Caki2 (cell line): Measurements from ENCODE around the gene ELOVL2. TPM values are rescaled to one million over a fixed set of nuclear protein-coding genes. Genes with fewer than 3 reads are reported as not detected.

Experiments used
- DNase-seq: peaks from one replicate; pipeline ENCODE4 v3.0.0-alpha.2; 2015; ENCODE audit warnings: low read depth
- in situ Hi-C: cut with HindIII; loops from 2 replicates; pipeline ENCODE4 v1.10.0; 2016; ENCODE audit warnings: low sequenced_read_pairs, low pct_unique_long_range_greater_than_20kb, mixed read lengths
- total RNA-seq: library from RNA; depleted of rRNA; stranded (reverse); fragments of >200 nt; shearing (Covaris generic); gene quantifications from 2 replicates; pipeline ENCODE4 v1.2.3, GENCODE V29; 2014; ENCODE audit warnings: low replicate concordance

Gene ELOVL2
- total RNA-seq, 1 experiment from 2014 or later = 14.6 TPM

DNA sequence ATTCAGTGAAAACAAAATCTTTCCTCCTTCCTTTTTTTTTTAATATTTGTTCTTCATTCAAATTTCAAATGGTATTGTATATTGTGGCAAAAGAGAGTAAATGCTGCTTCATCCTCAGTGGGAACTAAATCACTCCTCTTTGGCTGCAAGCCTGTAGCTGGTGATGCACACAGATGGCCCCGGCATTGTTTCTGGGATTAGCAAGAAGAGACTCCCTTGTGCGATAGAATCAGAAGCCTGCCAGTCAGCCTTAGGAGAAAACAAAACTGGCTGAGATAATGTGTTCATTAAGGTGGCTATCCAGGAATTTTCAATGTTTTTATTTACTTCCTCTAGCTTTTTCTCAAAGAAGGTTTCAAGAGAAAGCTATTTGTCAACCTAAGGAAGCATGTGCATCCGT is 20.7 kb upstream of the ELOVL2 start:
- no peak for DNase-seq
- in situ Hi-C loops = no loop called here

DNA sequence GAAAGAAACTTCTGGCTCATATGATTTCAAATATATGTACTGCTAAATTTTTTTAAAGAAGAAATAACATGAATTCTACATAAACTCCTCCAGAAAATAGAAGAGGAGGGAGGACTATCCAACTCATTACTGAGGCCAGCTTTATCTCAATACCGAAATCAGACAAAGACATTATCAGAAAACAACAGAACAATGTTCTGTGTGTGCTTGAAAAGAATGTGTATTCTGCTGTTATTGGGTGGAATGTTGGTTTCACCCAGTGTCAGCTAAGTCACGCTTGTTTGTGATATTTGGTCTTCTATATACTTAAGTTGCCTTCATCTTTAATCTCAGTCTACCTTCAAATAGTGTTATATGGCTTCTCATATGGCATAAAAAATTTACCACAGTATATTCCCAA is 18.6 kb upstream of the ELOVL2 start:
- no peak for DNase-seq
- in situ Hi-C loops = no loop called here

DNA sequence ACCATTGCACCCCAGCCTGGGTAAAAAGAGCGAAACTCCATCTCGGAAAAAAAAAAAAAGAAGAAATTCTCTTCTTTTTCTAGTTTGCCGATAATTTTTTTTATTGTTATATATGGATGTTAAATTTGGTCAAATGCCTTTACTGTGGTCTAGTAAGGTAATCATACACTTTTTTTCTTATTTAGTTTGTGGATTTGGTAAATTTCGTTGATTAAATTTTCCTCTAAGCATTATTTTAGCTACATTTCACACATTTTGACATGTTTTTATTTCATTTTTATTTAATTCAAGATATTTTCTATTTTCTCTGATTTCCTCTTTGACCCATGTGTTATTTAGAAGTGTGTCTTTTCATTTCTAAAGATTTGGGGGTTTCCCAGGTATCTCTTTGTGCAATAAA is 18.0 kb upstream of the ELOVL2 start:
- in situ Hi-C loops = no loop called here
- DNase-seq = no peak

DNA sequence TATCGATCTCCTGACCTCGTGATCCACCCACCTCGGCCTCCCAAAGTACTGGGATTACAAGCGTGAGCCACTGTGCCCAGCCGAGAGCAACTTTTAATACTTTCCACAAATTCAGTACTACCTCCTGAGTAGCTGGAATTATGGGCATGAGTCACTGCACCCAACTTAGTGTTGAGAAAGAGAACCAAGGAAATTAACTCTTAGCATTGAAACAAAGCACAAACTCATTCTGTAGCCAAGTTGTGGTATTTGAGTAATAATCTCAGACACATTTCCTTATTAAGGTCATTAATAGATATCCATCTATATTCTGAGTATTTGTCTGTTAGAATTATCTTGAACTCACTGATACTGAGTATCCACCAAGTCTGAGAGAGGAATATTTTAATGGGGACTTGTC is 14.3 kb upstream of the ELOVL2 start:
- in situ Hi-C loops = no loop called here
- no peak for DNase-seq

DNA sequence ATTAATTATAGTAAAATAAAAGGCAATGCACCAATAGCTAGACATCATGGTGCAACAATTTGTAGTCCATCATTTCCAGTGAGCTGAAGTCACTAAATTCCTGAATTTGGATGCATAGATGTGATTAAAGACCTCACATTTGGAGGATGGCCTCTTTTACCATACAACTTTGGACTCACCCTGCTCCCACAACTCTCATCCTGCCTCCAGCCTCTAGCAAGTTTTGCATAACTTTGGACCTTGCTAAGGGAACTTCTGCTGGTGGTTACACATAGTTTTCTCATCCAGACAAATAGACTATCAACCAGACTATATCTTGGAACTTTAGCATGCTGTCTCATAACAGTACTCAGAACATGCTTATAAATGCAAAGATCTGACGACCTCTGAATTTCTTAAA is 12.8 kb upstream of the ELOVL2 start:
- no peak for DNase-seq
- in situ Hi-C loops = no loop called here

DNA sequence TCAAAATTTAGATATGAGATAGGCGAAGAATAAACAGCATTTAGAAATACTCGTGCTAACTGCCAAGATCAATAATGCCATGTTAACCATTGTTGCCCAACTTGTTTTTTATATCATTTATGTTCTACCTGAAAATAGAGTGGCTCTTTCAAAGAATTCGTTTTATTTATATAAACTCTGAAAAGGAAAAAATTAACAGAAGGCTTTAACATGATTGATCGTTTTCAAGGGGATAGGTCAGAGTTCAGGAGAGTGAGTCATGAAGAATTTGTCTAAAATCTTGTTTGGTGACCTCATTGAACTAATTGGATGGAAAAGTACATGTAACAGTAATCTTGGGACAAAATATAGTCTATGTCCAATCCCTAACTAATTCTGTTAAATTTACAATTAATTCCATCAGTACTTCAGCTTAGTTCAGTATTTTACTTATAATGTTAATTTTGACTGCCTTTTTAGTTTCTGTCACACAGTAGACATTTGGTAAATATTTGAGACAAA is 11.1 kb upstream of the ELOVL2 start:
- peak; percentile 87 for DNase-seq
- in situ Hi-C loops = no loop called here

DNA sequence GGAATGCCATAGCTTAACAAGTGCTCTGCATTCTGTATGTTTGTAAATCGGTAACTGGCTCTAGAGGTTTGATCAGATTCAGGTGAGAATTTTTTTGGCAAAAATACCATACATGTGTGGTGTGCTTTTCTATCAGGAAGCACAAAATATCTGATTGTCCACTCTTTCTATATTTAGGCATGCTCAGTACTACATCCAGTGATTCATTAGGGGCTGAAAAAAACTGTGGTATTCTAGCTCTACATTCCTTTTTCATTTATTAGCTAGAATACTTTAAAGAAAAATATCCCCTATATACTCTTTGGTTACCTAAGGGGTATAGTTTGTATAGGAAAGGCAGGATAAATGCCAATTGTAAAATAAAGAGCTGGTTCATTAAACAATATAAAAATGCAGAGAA is 10.6 kb upstream of the ELOVL2 start:
- DNase-seq = no peak
- in situ Hi-C loops = no loop called here

DNA sequence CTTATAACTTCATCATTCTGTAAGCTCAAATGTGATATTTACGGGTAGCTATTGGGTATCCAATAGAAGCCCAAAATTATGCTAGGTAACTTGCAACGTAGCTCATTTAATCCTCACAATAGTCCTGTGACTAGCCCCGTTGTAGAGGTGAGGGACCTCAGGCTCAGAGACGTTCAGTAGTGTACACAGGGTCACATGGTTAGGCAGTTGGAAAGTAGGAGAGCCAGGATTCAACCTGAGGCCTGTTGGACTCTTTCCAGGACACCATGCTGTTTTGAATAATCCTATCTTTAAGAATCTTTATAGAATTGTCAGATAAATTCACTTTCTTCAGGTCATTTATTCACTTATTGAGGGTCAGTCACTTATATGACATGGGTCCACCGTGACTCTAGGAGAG is 9.2 kb upstream of the ELOVL2 start:
- in situ Hi-C loops = no loop called here

DNA sequence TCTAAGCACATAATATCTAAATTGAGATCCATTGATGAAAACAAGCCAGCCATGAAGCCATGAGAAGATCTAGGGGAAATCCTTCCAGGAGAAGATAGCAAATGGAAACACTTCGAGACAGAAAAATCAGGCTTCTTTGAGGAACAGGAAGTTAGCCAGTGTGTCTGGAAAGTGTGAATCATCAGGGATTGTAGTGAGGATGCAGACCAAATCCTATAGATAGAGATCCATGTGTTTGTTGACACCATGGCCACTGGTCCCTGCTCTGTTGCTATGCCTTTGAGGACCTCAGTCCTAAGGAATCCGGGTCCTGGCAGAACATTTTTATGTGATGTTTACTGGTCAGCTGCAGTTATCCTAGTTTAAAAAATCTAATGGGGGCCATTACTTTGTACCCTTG is 6.6 kb upstream of the ELOVL2 start:
- in situ Hi-C loops = no loop called here
- peak; percentile 28 for DNase-seq

More for the DNA sequence above, 9.2 kb upstream of the ELOVL2 start:
- DNase-seq = no peak

DNA sequence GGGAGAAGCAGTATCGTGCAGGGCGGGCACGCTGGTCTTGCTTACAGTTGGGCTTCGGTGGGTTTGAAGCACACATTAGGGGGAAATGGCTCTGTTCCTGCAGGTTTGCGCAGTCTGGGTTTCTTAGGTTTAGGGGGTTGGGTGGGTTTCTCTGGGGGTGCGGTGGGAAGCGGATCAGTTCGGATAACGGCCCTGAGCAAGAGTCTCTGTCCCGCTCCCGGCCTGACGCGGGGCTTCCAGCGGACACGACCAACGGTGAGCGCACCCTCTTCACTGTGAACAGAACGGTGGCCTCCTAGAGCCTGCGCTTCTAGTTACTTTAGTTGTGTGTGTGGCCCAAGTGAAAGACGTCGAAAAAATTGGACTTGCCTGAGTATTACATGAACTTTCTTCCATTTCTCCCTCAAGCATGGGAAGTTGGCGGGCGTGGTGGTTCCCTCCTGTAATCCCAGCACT is 635 bp upstream of the ELOVL2 start:
- no peak for DNase-seq
- in situ Hi-C loops = no loop called here

DNA sequence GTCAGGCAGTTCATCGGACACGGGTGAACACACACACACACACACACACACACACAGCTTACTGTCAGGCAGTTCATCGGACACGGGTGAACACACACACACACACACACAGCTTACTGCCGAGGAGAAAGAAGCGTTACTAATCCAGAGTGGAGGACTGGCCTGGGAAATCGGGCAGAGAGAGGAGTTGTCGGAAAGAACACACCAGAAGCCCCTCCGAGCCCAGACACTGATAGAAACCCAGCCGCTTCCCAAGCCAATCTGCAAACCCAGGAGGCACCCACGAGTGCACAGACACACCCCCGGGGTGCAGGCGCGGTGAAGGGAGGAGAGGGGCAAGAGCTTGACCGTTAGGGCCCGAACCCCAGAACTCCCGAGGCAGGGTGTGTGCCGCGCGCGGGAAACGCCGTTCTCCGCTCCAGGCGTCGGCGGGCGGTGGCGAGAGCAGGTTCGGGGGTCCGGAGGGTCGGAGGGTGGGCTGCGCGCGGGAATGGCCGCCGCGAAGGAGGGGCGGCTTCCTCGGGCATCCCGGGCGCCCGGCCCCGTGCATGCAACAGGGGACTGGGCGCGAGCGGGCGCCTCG is 636 bp downstream of the ELOVL2 start:
- DNase-seq = peak; percentile 88
- in situ Hi-C loops = no loop called here

DNA sequence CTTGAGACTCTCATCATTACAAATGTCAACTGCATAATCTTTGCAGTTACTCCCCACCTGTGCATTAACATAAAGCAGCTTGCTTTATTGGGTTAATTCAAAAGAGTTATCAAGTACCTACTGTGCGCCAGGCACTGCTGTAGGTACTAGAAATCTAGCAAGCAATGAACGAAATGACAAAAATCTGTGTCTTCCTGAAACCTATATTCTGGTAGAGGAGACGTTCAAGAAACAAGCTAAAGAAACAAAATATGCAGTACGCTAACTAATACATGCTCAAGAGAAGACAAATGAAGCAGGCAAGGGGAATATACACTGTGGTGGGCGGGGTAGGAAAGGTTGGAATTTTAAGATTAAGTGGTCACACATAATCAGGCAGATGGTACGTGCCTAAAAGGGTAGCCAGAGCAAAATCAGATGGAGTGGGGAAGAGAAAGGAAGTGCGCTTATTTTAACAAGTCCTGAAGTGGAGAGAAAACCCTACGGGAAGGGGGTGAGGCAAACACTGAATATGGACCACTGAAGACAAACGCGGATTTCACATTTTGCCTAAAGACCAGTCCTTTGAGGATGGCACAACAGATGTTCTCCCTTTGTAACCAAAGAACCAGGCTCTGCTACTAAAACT is 1.2 kb downstream of the ELOVL2 start:
- DNase-seq = no peak
- in situ Hi-C loops = no loop called here

DNA sequence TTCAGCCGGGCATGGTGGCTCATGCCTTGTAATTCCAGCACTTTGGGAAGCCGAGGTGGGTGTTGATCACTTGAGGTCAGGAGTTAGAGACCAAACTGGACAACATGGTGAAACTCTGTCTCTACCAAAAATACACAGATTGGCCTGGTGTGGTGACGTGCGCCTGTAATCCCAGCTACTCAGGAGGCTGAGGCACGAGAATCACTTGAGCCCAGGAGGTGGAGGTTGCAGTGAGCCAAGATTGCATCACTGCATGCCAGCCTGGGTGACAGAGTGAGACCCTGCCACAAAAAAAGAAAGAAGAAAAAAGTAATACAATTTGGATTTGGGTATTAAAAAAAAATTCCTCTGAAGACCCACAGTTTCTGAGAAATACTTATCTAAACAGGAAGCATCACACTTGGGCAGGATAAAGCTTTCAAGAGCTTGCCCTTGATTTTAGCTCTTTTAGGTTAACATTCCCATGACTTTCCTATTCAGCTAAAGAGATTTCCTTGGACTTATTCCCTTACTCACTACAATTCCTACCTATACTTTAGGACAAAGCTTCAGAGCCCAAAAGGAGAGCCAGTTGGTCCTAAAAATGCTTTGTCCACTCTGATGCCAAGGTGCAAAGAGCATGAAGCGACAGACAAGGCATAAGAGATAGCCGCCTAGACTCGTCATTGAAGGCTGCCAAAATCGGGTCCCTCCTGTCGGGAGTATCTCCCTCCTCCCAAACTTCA is 1.9 kb downstream of the ELOVL2 start:
- in situ Hi-C loops = no loop called here

DNA sequence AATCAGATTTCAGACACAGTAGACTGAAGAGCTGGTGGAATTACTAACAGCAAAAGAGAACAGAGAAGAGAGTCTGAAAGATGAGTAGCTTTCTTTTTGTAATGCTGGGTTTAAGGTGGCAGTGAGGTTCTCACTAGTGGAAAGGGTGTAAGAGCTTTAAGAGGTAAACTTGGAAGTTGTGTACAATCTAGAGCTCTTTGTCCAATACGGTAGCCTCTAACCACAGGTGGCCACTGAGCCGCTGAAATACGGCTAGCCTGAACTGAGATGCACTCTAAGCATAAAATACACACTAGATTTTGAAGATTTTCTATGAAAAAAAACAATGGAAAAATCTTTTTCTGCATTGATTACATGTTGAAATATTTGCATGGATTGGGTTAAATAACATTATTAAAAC is 4.0 kb downstream of the ELOVL2 start:
- in situ Hi-C loops = no loop called here

More for the DNA sequence above, 1.9 kb downstream of the ELOVL2 start:
- DNase-seq = no peak

DNA sequence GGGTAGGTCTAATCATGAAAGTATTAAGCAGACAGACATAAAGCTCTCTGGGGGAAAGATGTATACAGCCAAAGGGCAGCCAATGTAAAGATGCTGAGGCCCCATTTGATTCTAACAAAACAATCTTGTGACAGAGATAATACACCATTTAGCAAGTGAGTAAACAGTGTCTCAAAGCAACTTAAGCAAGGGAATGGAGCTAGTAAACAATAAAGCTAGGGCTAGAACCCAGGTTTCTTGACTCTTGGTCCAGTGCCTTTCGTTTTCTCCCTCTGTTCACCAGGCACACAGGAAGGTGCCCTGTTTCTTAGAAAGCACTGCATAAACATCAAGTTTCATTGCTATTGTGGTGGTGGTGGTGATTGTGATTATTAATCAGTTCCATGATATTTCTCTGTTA is 5.1 kb downstream of the ELOVL2 start:
- in situ Hi-C loops = no loop called here
- DNase-seq = no peak

More for the DNA sequence above, 4.0 kb downstream of the ELOVL2 start:
- DNase-seq = no peak

DNA sequence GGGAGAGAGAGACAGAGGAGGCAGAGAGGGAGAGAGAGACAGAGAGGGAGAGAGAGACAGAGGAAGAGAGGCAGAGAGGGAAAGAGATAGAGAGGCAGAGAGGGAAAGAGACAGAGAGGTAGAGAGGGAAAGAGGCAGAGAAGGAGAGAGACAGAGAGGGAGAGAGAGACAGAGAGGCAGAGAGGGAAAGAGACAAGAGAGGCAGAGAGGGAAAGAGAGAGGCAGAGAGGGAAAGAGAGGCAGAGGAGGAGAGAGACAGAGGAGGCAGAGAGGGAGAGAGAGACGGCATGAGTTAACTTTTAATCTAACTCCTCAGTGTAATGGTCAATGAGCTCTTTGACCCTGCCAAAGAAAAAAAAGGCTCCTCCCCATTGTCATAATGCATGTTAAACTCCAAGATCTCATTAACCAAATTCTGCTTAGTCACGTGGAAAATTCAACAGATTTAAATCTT is 7.1 kb downstream of the ELOVL2 start:
- no peak for DNase-seq
- in situ Hi-C loops = no loop called here

DNA sequence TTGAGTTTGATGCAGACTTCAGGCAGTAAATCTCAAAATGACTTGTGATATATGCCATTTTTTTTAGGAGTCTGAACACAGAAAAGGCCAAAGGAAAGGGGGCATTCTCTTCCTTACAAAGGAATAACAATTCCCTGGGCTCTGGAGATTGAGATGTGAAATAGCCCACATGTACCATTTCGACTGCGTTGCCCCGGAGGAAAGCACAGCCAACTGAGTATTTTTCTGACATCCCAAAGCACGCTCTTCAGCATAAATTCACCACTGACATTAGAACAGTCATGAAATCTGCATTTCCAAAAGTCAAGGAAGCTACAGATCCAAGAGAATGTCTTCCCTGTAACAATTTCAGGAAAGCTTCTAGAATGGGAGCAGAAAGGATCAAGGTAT is 7.8 kb downstream of the ELOVL2 start:
- in situ Hi-C loops = no loop called here
- no peak for DNase-seq

DNA sequence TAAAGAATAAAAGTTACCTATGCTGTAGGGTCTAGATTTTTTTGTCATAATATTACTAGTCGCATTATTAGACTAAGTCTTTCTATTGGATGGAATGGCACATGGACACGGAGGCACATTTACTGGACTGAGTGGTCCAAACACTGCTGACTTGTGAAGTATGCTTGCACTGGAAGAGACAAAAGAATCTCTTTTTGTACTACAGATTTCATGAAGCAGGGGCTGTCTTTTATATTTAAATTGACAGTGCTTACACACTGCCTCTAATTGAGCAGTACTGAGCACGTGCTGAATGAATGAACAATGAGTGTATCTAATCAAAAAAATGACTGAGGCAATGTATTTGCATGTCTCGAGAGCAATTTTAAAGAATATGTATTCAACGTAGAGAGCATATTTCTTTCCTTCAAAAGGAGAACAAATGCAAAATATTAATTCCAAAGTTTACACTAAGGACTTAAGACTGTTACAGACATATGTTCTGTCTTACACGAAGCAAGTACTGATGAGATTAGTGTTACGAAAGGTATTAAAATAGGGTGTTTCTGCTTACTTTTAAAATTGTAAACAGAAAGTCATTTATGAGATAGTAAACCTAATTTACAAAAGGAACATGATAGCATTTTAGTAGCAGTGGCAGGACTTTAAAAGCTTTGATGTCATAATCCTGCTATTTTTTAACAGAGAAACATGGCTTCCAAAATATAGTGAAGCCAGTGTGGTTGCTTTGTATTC is 8.3 kb downstream of the ELOVL2 start:
- in situ Hi-C loops = no loop called here
- no peak for DNase-seq

DNA sequence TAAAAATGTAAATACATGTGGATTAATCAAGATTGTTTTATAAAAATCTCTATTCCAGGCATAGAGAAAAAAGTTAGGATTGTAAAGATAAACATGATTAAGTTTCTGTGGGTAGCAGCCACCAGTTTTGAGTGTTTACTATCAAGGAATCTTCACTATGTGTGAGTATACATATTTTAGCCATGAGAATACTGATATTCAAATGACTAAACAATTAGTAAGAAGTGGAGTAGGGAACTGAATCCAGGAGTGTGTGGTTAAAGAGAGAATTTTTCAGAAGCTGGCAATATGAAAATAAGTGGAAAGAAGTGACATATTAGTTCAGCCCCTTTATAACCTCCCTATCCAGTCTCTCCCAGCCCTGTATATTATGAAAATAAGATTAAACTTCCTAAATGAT is 10.3 kb downstream of the ELOVL2 start:
- in situ Hi-C loops = no loop called here
- DNase-seq = no peak
